Measurements from ENCODE around the gene DNAJC3. TPM values are rescaled to one million over a fixed set of nuclear protein-coding genes. Genes with fewer than 3 reads are reported as not detected.
"Not testable (repeated sequence)": the region's sequence is repeated elsewhere in the genome, so short reads cannot be mapped to it uniquely, and the experiment has no call there.

The DNAJC3 gene
- polyA plus RNA-seq, 1 of the 3 experiments (the other 2 are of a cell fraction), result 5.8 TPM

DNA sequence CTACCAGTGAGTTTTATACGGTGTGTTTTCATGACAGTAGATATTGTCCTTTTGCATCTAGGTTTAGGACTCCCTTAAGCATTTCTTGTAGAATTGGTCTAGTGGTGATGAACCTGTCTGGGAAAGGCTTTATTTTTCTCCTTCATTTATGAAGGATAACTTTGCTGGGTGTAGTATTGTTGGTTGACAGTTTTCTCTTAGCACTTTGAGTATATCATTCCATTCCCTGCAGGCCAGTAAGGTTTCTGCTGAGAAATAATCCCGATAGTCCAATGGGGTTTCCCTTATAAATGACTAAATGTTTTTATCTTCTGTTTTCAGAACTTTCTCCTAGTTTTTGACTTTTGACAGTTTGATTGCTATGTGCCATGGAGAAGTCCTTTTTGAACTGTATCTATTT is 57.2 kb downstream of the DNAJC3 start:
- Histone ChIP-seq H3K9me3 (peaks cover 11% of the 10 kb centered on the region), H3K9me2 (no peaks in the 10 kb centered on the region), H3K9ac (no peak overlapping the region), H3K4me1 (ENCODE audit: control insufficient read depth in 1 of 2, insufficient read depth in 2 of 2, low read depth in 1 of 2, low read length in 1 of 2) (no peaks in the 10 kb centered on the region), H3K4me2 (no peak overlapping the region), H3F3A (replicated peaks; ENCODE audit: insufficient read depth) (no peaks in the 10 kb centered on the region), H3K36me3 (replicated peaks in 1 of 2; ENCODE audit: control insufficient read depth in 1 of 2, insufficient read depth in 2 of 2, low read length in 1 of 2) (peaks cover 0 to 19% of the 10 kb centered on the region in 2 experiments), H2AFZ (ENCODE audit: low read depth) (no peak overlapping the region), H3K27ac (ENCODE audit: low read depth in 2 of 2, low read length in 1 of 2) (no peak overlapping the region), H3K27me3 (ENCODE audit: insufficient read depth) (no peaks in the 10 kb centered on the region), H3K4me3 (ENCODE audit: low read depth in 2 of 2, low read length in 1 of 2) (no peak overlapping the region), H3K79me2 (ENCODE audit: insufficient read depth) (peaks cover 48% of the 10 kb centered on the region), H4K20me1 (ENCODE audit: insufficient read depth) (no peaks in the 10 kb centered on the region)
- WGBS (ENCODE audit: low lambda C conversion rate), result 76% methylated on average over 2 of the region's 2 CpGs
- no peak for DNase-seq
- CTCF ChIA-PET, result interaction anchor here (1.0 kb wide), 1 partner anchor 14 kb away, joined by 3 read pairs; no protein-coding TSS in a partner anchor
- TF ChIP-seq CTCF (IDR thresholded peaks at IDR 0.05), result no peak
- TF ChIP-seq JUND (IDR thresholded peaks at IDR 0.05), result no peak
- no peak for TF ChIP-seq FOXJ3 (CRISPR knock-in tag; IDR thresholded peaks at IDR 0.05)
- TF ChIP-seq TAF1 (IDR thresholded peaks at IDR 0.05; ENCODE audit: borderline replicate concordance, low read depth, low read length), result no peak
- no peak for TF ChIP-seq RAD21 (IDR thresholded peaks at IDR 0.05; ENCODE audit: low read length)
- TF ChIP-seq FOSL2 (IDR thresholded peaks at IDR 0.05; ENCODE audit: borderline replicate concordance, low read depth), result no peak
- TF ChIP-seq POLR2AphosphoS5 (IDR thresholded peaks at IDR 0.05; ENCODE audit: low read depth, low read length), result no peak
- TF ChIP-seq CHD2 (IDR thresholded peaks at IDR 0.05; ENCODE audit: low read length, partially characterized antibody), result no peak
- TF ChIP-seq FOXM1 (IDR thresholded peaks at IDR 0.05; ENCODE audit: low read depth), result no peak
- TF ChIP-seq, protein P1, sequence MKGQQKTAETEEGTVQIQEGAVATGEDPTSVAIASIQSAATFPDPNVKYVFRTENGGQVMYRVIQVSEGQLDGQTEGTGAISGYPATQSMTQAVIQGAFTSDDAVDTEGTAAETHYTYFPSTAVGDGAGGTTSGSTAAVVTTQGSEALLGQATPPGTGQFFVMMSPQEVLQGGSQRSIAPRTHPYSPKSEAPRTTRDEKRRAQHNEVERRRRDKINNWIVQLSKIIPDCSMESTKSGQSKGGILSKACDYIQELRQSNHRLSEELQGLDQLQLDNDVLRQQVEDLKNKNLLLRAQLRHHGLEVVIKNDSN (IDR thresholded peaks at IDR 0.05; ENCODE audit: borderline replicate concordance, low read depth), result no peak
- no peak for TF ChIP-seq ZBTB33 (IDR thresholded peaks at IDR 0.05; ENCODE audit: borderline replicate concordance, low read depth)
- no peak for TF ChIP-seq ELF1 (IDR thresholded peaks at IDR 0.05)
- no peak for TF ChIP-seq PBX3 (IDR thresholded peaks at IDR 0.05)
- TF ChIP-seq IRF3 (IDR thresholded peaks at IDR 0.05; ENCODE audit: low read depth, low read length), result no peak
- no peak for TF ChIP-seq TEAD4 (IDR thresholded peaks at IDR 0.05; ENCODE audit: borderline replicate concordance, insufficient read depth)
- TF ChIP-seq RXRA (IDR thresholded peaks at IDR 0.05; ENCODE audit: borderline replicate concordance, low read depth), result no peak
- POLR2A ChIA-PET, result no interaction called here

DNA sequence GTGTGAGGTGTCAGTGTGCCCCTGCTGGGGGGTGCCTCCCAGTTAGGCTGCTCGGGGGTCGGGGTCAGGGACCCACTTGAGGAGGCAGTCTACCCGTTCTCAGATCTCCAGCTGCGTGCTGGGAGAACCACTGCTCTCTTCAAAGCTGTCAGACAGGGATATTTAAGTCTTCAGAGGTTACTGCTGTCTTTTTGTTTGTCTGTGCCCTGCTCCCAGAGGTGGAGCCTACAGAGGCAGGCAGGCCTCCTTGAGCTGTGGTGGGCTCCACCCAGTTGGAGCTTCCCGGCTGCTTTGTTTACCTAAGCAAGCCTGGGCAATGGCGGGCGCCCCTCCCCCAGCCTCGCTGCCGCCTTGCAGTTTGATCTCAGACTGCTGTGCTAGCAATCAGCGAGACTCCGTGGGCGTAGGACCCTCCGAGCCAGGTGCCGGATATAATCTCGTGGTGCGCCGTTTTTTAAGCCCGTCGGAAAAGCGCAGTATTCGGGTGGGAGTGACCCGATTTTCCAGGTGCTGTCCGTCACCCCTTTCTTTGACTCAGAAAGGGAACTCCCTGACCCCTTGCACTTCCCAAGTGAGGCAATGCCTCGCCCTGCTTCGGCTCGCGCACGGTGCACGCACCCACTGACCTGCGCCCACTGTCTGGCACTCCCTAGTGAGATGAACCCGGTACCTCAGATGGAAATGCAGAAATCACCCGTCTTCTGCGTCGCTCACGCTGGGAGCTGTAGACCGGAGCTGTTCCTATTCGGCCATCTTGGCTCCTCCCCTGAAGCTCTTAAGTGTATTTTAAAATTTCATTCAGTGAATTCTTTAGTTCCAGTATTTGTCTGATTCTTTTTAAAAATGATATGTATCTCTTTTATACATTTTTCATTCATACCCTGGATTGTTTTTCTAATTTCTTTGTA is 63.4 kb downstream of the DNAJC3 start:
- H3K27ac ChIP-seq (ENCODE audit: low read depth in 2 of 2, low read length in 1 of 2); POLR2A ChIA-PET; H3K4me1 ChIP-seq (ENCODE audit: control insufficient read depth in 1 of 2, insufficient read depth in 2 of 2, low read depth in 1 of 2, low read length in 1 of 2); H3K9me2 ChIP-seq; H3K27me3 ChIP-seq (ENCODE audit: insufficient read depth); H3K9ac ChIP-seq; H3K4me2 ChIP-seq; H3K4me3 ChIP-seq (ENCODE audit: low read depth in 2 of 2, low read length in 1 of 2); H4K20me1 ChIP-seq (ENCODE audit: insufficient read depth); CTCF ChIA-PET; H2AFZ ChIP-seq (ENCODE audit: low read depth); H3F3A ChIP-seq (replicated peaks; ENCODE audit: insufficient read depth); H3K36me3 ChIP-seq (replicated peaks in 1 of 2; ENCODE audit: control insufficient read depth in 1 of 2, insufficient read depth in 2 of 2, low read length in 1 of 2); H3K9me3 ChIP-seq; DNase-seq: not testable (repeated sequence)
- WGBS (ENCODE audit: low lambda C conversion rate), result 83% methylated on average over 9 of the region's 37 CpGs
- H3K79me2 ChIP-seq (ENCODE audit: insufficient read depth), result peaks cover 37% of the 10 kb centered on the region; the same call in 1 of the 2 replicates
